IPS-11a (cell line): ENCODE measurements around the gene TAF6.
A peak's percentile ranks its signal among the peaks of the same experiment; 100 is the strongest.
"Not testable (repeated sequence)": the region's sequence is repeated elsewhere in the genome, so short reads cannot be mapped to it uniquely, and the experiment has no call there.

Experiments used
- H3K4me3 ChIP-seq: one replicate; pipeline ENCODE4 v1.5.1; 2013; ENCODE audit warnings: low read depth, low read length, control low read depth

Gene TAF6

DNA sequence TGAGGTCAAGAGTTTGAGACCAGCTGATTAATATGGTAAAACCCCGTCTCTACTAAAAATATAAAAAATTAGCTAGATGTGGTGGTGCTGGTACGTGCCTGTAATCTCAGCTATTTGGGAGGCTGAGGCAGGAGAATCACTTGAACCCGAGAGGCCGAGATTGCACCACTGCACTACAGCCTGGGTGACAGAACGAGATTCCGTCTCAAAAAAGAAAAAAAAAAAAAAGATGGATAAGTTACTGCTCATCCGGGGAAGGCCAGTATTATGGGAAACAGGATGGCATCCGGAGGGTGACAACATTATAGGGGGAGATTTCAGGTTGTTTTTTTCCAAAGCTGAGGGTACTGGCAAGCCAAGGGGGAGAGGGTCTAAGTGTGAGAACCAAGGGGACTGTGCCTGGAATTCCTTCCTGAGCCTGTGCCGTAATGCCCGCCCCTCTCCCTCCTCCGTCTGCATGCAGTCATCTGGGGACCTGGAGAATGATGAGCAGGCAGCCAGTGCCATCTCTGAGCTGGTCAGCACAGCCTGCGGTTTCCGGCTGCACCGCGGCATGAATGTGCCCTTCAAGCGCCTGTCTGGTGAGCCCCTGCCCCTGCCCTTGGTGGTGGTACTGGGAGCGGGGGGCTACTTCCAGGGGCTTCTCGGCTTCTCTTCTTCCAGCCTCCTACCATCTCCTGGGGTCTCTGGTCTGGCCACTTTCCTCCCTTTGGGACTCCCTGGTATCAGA, 33.9 kb upstream of the TAF6 start:
- H3K4me3 ChIP-seq, result no peak overlapping the region

DNA sequence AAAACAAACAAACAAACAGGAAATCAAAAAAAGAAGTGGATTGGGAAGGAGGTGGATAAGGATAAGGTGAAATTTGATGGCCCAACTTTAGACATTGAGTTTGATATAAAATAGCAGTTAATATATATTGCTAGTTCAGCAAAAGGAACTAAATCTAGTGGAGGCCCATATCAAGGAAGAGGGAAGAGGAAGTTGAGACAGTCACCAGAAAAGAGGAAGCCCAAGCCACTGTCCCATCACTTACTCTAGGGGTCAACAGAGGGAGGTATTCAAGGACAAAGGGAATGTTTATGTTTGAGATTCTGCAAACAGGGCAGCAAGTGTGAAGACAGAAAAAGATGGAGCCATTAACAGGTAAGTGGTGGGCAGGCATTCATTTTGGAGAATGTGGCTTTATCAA, 33.2 kb upstream of the TAF6 start:
- H3K4me3 ChIP-seq, result no peak overlapping the region

DNA sequence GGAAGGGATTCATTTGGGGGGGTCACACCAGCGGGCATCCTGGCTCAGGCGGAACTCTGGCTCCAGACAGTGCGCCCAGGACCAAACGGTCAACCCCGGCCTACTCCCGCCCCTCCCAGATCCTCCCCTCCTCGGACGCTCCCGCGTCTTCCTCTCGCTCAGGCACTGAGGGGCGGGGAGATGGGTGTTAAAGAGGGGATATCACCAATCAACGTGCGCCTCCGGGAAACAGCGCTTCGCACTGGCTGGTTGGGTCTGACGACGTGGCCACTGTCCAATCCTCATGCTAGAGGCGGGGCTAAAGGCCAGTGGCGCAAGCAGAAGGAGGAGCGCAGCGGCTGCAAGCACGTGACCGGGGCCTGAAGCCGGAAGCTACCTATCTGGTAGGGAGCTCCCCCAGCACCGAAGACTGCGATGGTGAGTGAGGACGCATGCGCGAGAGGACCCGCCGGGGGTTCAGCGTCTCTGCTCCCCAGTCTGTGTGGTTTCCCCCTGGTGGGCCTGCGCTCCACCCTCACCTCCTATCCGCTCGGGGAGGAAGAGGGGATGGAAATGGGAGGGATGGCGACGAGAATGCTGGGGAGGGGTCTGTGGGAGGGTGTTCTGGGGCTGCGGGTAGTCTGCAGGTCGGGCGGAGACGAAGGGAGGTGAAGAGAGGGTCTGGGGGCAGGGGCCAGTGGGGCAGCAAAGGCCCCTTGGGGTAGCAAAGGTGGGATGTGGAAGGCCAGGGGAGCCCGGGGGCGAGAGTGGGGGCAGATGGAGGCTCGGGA, 29.6 kb upstream of the TAF6 start, which contains the start of gene LAMTOR4:
TSS of gene LAMTOR4 (plus strand) at position 360 of the 770 bp plus-strand sequence. CDS start at position 415, 55 bp downstream.
- peak within 1 kb of the TSS; percentile 81 for H3K4me3 ChIP-seq

DNA sequence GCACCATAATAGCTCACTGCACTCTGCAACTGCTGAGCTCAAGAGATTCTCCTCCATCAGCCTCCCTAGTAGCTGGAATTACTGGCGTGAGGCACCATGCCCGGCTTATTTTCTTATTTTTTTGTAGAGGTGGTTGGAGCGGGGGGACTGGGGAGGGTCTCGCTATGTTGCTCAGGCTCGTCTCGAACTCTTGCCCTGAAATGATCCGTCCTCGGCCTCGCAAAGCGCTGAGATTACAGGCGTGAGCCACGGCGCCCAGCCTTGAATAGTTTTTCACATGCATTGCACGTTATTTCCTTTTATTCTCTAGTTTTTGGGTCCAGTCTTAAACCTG, 29.0 kb upstream of the TAF6 start:
- H3K4me3 ChIP-seq, result no peak overlapping the region

DNA sequence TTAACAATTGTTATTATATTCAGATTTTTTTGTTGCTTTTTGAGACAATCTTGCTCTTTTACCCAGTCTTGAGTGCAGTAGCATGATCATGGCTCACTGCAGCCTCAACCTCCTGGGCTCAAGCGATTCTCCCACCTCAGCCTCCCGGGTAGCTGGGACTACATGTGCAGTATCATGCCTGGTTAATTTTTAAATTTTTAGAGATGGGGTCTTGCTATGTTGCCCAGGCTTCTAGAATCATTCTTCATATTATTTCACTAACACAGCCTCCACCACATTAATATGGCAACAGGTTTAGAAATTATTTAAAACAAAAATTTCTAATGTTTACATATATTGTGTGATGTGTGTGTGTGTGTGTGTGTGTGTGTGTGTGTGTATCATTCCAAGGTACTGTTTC, 28.1 kb upstream of the TAF6 start:
- H3K4me3 ChIP-seq, result no peak overlapping the region

DNA sequence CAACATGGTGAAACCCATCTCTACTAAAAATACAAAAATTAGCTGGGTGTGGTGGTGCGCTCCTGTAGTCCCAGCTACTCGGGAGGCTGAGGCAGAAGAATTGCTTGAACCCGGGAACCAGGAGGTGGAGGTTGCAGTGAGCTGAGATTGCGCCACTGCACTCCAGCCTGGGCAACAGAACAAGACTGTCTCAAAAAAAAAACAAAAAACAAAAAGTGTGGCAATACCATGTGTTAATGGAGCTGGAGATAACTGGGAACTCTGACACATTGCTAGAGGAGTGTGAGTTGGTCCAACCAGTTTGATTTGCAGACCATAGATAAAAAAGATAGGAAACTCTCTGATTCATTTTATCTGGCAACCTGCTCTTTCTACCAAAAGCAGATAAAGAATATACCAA, 27.2 kb upstream of the TAF6 start:
- H3K4me3 ChIP-seq, result not testable (repeated sequence)

DNA sequence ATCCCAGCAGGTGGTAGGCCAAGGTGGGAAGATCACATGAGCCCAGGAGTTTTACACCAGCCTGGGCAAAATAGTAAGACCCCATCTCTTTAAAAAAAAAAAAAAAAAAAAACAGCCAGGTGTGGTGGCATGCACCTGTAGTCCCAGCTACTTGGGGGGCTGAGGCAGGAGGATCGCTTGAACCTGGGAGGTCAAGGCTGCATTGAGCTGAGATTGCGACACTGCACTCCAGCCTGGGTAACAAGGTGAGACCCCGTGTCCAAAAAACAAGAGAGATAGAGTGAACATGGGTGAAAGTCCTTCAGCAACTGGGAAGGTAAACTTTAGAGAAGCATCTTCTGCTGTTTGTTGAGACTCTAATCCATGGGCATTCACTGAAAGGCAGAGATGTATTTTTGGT, 23.3 kb upstream of the TAF6 start:
- no peak overlapping the region for H3K4me3 ChIP-seq

DNA sequence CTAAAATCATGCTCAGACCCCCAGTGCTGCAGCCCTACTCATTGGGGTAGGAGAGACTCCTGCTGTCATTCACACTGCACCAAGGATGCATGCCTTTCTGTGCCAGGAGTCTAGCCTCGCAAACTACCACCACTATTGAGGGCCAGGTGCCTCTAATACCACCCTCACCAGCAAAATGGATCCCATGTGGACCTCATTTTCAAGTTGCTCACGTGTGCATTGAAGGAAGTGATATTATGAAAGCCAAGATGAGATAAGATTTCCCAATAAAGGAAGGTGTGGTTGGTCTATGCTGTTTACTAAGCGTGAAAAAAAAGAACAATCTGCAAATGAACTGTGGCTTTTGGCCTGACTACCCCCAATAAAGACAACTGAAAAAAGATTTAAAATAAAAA, 22.4 kb upstream of the TAF6 start:
- no peak overlapping the region for H3K4me3 ChIP-seq

DNA sequence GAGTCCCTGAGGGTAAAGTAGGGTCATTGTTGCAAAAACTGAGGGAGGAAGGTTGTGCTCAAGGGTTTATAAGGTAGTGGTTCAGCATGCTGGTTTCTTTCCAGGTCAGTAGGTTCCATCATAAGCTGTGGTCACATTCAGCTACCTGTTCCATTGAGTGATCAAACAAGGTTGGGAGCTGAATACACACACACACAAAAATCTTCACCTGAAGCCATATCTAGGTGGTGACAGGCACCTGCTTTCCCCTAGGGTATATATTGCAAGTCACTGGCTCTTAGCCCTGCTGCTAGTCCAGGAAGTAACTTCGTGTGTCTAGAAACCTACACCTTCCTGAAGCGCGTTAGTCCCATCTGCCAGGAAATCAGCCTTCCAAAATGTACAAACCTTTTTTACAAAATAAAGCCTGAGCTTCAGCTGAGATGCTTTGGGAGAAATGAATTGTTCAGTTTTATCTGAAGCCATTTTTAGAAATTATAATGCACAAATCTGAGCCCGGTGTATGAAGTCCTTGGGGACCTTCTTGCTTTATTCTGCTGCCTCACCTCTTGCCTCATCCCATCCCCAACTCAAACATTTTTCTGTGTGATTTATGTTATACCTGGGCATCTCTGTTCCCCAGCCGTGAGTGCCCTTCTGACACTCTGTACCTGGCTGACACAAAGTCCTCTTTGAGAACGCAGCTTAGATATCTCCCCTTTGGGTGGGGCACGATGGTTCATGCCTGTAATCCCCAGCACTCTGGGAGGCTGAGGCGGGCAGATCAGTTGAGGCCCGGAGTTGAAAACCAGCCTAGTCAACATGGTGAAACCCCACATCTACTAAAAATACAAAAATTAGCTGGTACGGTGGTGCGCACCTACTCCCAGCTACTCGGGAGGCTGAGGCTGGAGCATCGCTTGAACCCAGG, 18.9 kb upstream of the TAF6 start:
- H3K4me3 ChIP-seq, result no peak overlapping the region

DNA sequence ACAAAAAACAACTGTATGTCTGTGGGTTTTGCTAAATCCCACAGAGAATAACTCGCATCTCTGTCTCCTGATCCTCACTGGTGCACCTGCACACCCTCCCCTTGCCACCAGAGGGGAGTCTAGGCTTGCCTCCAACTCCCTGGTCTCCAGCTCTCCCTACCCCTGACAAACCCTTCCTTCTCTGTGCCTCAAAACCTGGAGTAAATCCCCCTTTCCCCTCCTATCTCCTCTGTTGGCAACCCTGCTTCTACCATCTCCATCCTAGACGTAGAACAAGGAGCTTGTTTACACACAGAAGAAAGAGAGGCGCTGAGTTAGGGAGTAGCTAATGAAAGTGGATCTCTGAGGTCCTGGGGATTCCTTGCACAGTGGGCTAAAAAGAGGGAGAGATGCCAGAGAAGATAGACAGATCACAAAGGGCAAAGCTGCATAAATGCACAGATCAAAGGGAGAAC, 13.6 kb upstream of the TAF6 start:
- no peak overlapping the region for H3K4me3 ChIP-seq

DNA sequence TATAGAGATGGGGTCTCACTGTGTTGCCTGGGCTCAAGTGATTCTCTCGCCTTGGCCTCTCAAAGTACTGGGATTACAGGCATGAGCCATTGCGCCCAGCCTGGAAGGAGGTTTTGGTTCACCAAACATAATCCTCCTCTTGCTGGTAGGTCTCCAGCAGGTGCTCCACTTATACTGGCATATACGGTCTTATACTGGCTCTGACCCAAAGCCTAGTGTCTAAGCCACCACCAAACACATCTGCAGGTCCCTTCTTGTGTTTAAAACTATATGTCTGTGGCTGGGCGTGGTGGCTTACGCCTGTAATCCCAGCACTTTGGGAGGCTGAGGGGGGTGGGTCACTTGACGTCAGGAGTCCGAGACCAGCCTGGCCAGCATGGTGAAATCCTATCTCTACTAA, 13.0 kb upstream of the TAF6 start:
- H3K4me3 ChIP-seq, result no peak overlapping the region

DNA sequence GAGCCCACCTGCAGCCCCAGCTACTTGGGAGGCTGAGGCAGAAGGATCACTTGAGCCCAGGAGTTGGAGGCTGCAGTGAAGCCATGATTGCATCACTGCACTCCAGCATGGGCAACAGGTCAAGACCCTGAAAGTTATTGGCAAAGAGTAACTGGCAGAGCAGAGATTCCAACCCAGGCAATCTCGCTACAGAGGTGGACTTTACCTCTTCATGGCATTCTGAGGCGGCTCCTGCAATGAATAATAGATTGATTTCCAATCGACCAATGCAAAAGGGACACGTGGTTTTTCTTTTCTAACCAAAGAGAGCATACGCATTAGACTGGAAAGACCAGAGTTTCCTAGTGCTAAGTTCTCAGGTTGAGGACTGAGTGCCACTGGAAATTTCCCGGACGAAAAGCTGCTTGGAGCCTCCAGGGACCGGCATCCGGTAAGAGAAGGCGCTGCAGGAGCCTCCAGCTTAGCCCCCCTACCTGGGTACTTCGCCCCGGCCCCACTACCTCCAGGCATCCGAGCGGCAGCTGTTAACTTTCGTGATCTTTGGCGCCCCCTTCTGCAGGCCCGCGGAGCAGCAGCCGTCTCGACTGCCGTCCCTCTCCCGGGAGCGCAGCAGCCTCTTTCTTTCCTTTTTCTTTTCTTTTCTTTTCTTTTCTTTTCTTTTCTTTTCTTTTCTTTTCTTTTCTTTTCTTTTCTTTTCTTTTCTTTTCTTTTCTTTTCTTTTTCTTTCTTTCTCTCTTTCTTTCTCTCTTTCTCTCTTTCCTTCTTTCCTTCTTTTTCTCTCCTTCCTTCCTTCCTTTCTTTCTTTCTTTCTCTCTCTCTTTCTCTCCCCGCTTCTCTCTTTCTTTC, 11.7 kb upstream of the TAF6 start:
- H3K4me3 ChIP-seq, result no peak overlapping the region

DNA sequence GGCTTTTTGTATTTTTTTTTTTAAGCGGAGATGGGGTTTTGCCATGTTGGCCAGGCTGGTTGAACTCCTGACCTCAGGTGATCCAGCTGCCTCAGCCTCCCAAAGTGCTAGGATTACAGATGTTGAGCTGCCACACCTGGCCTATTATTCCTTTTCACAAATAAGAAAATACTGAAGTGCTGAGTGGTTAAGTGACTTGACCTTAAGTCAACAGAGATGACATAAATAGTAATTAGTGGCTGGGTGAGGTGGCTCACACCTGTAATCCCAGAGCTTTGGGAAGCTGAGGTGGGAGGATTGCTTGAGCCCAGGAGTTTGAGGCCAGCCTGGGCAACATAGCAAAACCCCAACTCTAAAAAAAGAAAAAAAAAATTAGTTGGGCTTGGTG, 11.1 kb upstream of the TAF6 start:
- not testable (repeated sequence) for H3K4me3 ChIP-seq

DNA sequence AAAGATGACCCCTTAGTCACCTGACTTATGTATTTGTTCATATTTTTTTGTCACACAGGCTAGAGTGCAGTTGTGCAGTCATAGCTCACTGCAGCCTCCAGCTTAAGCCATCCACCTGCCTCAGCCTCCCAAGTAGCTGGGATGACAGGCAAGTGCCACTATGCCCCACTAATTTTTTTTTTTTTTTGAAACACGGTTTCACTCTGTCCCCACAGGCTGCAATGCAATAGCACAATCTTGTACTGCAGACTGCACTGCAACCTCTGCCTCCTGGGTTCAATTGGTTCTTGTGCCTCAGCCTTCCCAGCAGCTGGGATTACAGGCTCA, 9.4 kb upstream of the TAF6 start:
- no peak overlapping the region for H3K4me3 ChIP-seq

DNA sequence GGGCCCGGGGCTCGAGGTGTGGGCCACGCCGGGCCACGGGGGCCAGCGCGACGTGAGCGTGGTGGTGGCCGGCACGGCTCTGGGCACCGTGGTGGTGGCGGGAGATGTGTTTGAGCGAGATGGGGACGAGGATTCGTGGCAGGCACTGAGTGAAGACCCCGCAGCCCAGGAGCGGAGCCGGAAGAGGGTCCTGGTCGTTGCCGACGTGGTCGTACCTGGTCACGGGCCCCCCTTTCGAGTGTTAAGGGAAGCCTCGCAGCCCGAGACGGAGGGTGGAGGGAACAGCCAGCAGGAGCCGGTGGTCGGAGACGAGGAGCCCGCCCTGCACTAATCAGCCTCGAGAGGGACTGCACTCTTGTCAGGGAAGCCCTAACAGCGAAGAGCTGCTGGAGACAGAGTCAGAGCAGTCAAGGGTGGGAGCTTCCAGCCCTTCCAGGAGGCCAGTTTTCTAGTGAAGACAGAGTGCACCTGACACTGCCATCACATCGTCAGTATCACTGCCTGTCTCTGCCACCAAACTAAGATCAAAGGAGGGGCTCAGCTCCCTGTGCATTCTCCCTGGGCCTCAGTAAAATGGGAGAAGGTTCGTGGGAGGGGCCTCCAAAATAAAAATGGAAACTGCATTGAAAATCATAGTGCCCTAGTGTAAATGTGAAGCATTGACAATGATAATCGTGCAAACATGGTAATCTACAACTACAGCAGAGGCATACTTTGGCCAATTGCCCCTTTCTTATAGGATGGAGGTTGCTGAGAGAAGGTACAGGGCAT, 8.9 kb upstream of the TAF6 start:
- H3K4me3 ChIP-seq, result peak overlapping the region; percentile 88

DNA sequence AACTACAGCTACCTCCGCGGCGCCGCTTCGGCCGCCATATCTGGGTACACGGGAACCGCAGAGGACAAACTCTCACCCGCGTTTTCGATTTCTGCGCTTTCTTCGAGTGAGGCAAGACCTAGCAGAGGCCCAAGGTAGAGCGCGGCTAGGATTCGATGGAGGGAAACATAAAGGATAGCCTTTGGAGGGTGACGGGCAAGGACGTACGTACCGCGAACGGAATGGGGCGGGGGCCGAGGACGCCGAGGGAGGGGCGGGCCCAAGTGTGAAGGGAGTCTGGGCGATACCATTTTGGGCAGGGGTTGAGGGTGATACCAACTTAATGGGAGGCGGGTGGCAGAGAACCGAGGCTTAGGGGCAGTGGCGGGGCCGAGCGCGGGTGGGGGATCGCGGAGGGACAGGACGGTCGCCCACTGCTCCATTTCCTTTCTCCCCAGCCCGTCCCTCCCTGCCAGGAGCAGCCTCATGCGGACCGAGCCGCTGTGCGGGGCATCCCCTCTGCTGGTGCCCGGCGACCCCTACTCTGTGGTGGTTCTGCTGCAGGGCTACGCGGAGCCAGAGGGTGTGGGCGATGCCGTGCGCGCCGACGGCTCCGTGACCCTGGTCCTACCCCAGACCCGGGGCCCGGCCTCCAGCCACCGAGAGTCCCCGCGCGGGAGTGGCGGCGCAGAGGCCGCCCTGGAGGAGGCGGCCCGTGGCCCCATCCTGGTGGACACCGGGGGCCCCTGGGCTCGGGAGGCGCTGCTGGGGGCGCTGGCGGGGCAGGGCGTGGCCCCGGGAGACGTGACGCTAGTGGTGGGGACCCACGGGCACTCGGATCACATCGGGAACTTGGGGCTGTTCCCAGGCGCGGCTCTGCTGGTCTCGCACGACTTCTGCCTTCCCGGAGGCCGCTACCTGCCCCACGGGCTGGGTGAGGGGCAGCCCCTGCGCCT, 8.0 kb upstream of the TAF6 start, which contains the start of gene MBLAC1:
TSS of gene MBLAC1 (plus strand) at position 37 of the 935 bp plus-strand sequence. CDS start at position 466, 429 bp downstream.
- peak within 1 kb of the TSS; percentile 88 for H3K4me3 ChIP-seq

DNA sequence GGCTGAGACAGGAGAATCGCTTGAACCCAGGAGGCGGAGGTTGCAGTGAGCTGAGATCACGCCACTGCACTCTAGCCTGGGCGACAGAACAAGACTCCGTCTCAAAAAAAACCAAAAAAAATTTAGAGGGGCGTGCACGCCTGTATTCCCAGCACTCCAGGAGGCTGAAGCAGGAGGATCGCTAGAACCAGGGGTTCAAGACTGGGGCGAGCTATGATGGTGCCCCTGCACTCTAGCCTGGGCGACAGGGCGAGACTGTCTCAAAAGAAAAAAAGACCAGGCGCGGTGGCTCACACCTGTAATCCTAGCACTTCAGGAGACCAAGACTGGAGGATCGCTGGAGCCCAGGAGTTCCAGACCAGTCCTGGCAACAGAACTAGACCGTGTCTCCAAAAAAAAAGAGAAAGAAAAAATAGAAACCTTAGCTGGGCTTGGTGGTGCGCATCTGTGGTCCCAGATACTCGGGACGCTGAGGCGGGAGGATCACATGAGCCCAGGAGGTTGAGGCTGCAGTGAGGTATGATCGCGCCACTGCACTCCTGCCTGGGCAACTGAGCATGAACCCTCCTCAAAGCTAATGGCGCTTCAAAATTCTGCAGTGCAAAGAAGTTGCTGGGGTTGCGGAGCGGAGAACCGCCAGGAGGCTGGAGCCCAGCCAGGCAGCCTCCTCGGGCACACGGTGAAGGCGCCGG, 7.2 kb upstream of the TAF6 start:
- peak overlapping the region; percentile 88 for H3K4me3 ChIP-seq
